B cell (primary cell): ENCODE results near the gene SNAP29.

ENCODE experiments used
- EZH2 ChIP-seq: IDR thresholded peaks from 2 replicates; pipeline ENCODE4 v1.6.1; 2012; ENCODE audit warnings: borderline replicate concordance, low read depth, mild to moderate bottlenecking, moderate library complexity, low read length; ENCODE audit not compliant: insufficient read depth, poor library complexity, severe bottlenecking
- TF ChIP-seq, protein P1 (sequence below): fragments of 200-600 bp; IDR thresholded peaks from one replicate; pipeline ENCODE4 v1.8.0; 2022; ENCODE audit warnings: antibody characterized with exemption, mild to moderate bottlenecking

DNA sequence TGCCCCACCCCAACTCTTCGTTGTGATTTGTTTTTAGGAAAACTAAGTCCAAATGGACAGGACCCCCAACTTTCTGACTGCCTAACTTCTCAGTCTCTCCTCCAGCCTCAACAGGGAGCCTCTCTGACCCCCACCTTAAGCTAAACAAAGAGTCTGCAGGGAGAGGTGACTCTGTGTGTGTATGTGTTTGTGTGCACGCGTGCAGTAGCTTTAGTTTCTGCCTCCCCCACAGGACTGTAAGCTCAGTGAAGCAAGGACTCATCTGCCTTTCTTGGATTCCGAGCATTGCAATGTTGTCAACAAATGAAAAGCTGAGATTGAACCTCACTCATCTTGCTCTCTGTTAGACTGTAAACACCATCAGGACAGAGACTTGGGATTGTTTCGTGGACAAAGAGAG, 7.9 kb downstream of the SNAP29 start:
- TF ChIP-seq EZH2 = no peak
- TF ChIP-seq, protein P1, sequence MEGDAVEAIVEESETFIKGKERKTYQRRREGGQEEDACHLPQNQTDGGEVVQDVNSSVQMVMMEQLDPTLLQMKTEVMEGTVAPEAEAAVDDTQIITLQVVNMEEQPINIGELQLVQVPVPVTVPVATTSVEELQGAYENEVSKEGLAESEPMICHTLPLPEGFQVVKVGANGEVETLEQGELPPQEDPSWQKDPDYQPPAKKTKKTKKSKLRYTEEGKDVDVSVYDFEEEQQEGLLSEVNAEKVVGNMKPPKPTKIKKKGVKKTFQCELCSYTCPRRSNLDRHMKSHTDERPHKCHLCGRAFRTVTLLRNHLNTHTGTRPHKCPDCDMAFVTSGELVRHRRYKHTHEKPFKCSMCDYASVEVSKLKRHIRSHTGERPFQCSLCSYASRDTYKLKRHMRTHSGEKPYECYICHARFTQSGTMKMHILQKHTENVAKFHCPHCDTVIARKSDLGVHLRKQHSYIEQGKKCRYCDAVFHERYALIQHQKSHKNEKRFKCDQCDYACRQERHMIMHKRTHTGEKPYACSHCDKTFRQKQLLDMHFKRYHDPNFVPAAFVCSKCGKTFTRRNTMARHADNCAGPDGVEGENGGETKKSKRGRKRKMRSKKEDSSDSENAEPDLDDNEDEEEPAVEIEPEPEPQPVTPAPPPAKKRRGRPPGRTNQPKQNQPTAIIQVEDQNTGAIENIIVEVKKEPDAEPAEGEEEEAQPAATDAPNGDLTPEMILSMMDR = no peak
